WTC11 (cell line): Measurements from ENCODE around the gene PIEZO1. TPM values are rescaled to one million over a fixed set of nuclear protein-coding genes. Genes with fewer than 3 reads are reported as not detected.
A peak's percentile ranks its signal among the peaks of the same experiment; 100 is the strongest.

Source experiments
- ATAC-seq: fragments of 200-7000 bp; cut with Tn5 transposase; 2 replicates; pipeline ENCODE4 v1.10.0; 2021; ENCODE audit warnings: mild to moderate bottlenecking, moderate library complexity
- CTCF ChIA-PET: fragments of 300-600 bp; sonication (Branson Sonifier 250); formaldehyde crosslinking; loops from one replicate; lab custom pipeline; 2021; ENCODE audit warnings: antibody characterized with exemption; lab: Charles Lee
- POLR2A ChIA-PET: fragments of 350-600 bp; sonication (Branson Sonifier 250); formaldehyde crosslinking; loops from one replicate; lab custom pipeline; 2021; ENCODE audit warnings: antibody characterized with exemption; lab: Charles Lee
- DNase-seq: peaks from one replicate; pipeline ENCODE4 v3.0.0; 2021; ENCODE audit warnings: low spot score
- H3K27ac Mint-ChIP-seq: 2 replicates; pipeline ENCODE4 v1.8.0; 2021; ENCODE audit warnings: mixed read lengths
- H3K27me3 Mint-ChIP-seq: 2 replicates; pipeline ENCODE4 v1.8.0; 2021; ENCODE audit warnings: low read depth, mild to moderate bottlenecking, moderate library complexity, mixed read lengths
- H3K36me3 Mint-ChIP-seq: 2 replicates; pipeline ENCODE4 v1.8.0; 2021; ENCODE audit warnings: mixed read lengths
- H3K4me1 Mint-ChIP-seq: 2 replicates; pipeline ENCODE4 v1.8.0; 2022; ENCODE audit warnings: mixed read lengths
- H3K4me3 Mint-ChIP-seq: 2 replicates; pipeline ENCODE4 v1.8.0; 2021; ENCODE audit warnings: mild to moderate bottlenecking, moderate library complexity, mixed read lengths
- H3K9me3 Mint-ChIP-seq: 2 replicates; pipeline ENCODE4 v1.8.0; 2021; ENCODE audit warnings: mixed read lengths
- ATF1 ChIP-seq: sonication (generic); formaldehyde crosslinking; IDR thresholded peaks from 2 replicates; pipeline ENCODE4 v1.8.1; 2023; ENCODE audit warnings: mild to moderate bottlenecking, moderate library complexity, missing genetic modification reagents
- ATF6 ChIP-seq: sonication (generic); formaldehyde crosslinking; IDR thresholded peaks from 2 replicates; pipeline ENCODE4 v1.8.1; 2023; ENCODE audit warnings: mild to moderate bottlenecking, missing genetic modification reagents
- EMX1 ChIP-seq: fragments of 250-450 bp; sonication (Bioruptor Pico); IDR thresholded peaks from 2 replicates; pipeline ENCODE4 v1.8.0; 2021; ENCODE audit warnings: mild to moderate bottlenecking
- ESRRA ChIP-seq: sonication (generic); formaldehyde crosslinking; IDR thresholded peaks from 2 replicates; pipeline ENCODE4 v1.8.1; 2022; ENCODE audit warnings: mild to moderate bottlenecking, missing genetic modification reagents, borderline replicate concordance
- ETV6 ChIP-seq: sonication (generic); formaldehyde crosslinking; IDR thresholded peaks from 2 replicates; pipeline ENCODE4 v1.8.1; 2022; ENCODE audit warnings: mild to moderate bottlenecking, missing genetic modification reagents
- FOXP1 ChIP-seq: sonication (generic); formaldehyde crosslinking; IDR thresholded peaks from 2 replicates; pipeline ENCODE4 v1.8.0; 2022; ENCODE audit warnings: missing genetic modification reagents, mild to moderate bottlenecking, moderate library complexity, borderline replicate concordance
- GTF2I ChIP-seq: fragments of 250-450 bp; sonication (Bioruptor Pico); conservative IDR thresholded peaks from 2 replicates; pipeline ENCODE4 v1.4.0; 2021; ENCODE audit warnings: mild to moderate bottlenecking
- HMGXB4 ChIP-seq: sonication (generic); formaldehyde crosslinking; IDR thresholded peaks from 2 replicates; pipeline ENCODE4 v1.8.1; 2023; ENCODE audit warnings: mild to moderate bottlenecking, moderate library complexity, missing genetic modification reagents
- JUN ChIP-seq: sonication (generic); formaldehyde crosslinking; IDR thresholded peaks from 2 replicates; pipeline ENCODE4 v1.8.0; 2023; ENCODE audit warnings: mild to moderate bottlenecking, missing genetic modification reagents
- KAT7 ChIP-seq: sonication (generic); formaldehyde crosslinking; IDR thresholded peaks from 2 replicates; pipeline ENCODE4 v1.8.1; 2023; ENCODE audit warnings: missing genetic modification reagents, mild to moderate bottlenecking, borderline replicate concordance
- MLX ChIP-seq: sonication (generic); formaldehyde crosslinking; IDR thresholded peaks from 2 replicates; pipeline ENCODE4 v1.8.1; 2023; ENCODE audit warnings: mild to moderate bottlenecking, missing genetic modification reagents, moderate library complexity
- MXD4 ChIP-seq: fragments of 250-450 bp; sonication (Bioruptor Pico); IDR thresholded peaks from 2 replicates; pipeline ENCODE4 v1.8.0; 2021; ENCODE audit warnings: mild to moderate bottlenecking, moderate library complexity, borderline replicate concordance
- MYBL2 ChIP-seq: sonication (generic); formaldehyde crosslinking; IDR thresholded peaks from 2 replicates; pipeline ENCODE4 v1.8.1; 2023; ENCODE audit warnings: mild to moderate bottlenecking, moderate library complexity, missing genetic modification reagents
- NFATC4 ChIP-seq: fragments of 250-450 bp; sonication (Bioruptor Pico); IDR thresholded peaks from 2 replicates; pipeline ENCODE4 v1.9.0; 2021; ENCODE audit warnings: mild to moderate bottlenecking
- PRRX2 ChIP-seq: fragments of 250-450 bp; sonication (Bioruptor Pico); IDR thresholded peaks from 2 replicates; pipeline ENCODE4 v1.8.0; 2021; ENCODE audit warnings: mild to moderate bottlenecking
- RELA ChIP-seq: sonication (generic); formaldehyde crosslinking; IDR thresholded peaks from 2 replicates; pipeline ENCODE4 v1.8.1; 2022; ENCODE audit warnings: missing genetic modification reagents, mild to moderate bottlenecking, borderline replicate concordance
- SOX15 ChIP-seq: fragments of 250-450 bp; sonication (Bioruptor Pico); IDR thresholded peaks from 2 replicates; pipeline ENCODE4 v1.9.0; 2021; ENCODE audit warnings: mild to moderate bottlenecking
- TEAD4 ChIP-seq: sonication (generic); formaldehyde crosslinking; IDR thresholded peaks from 2 replicates; pipeline ENCODE4 v1.8.0; 2022; ENCODE audit warnings: mild to moderate bottlenecking, missing genetic modification reagents
- TP53 ChIP-seq: sonication (generic); formaldehyde crosslinking; IDR thresholded peaks from 2 replicates; pipeline ENCODE4 v1.8.1; 2023; ENCODE audit warnings: mild to moderate bottlenecking, missing genetic modification reagents
- ZBTB21 ChIP-seq: sonication (generic); formaldehyde crosslinking; IDR thresholded peaks from 2 replicates; pipeline ENCODE4 v1.8.1; 2023; ENCODE audit warnings: mild to moderate bottlenecking, missing genetic modification reagents, borderline replicate concordance
- ZNF423 ChIP-seq: fragments of 250-450 bp; sonication (Bioruptor Pico); IDR thresholded peaks from 2 replicates; pipeline ENCODE4 v2.1.2; 2022; ENCODE audit warnings: mild to moderate bottlenecking, moderate library complexity
- total RNA-seq: library from RNA; stranded (reverse); gene quantifications from 3 replicates; pipeline ENCODE4 v1.2.3, GENCODE V29; 2021
- TF ChIP-seq, protein P1 (sequence below): sonication (generic); formaldehyde crosslinking; IDR thresholded peaks from 2 replicates; pipeline ENCODE4 v1.8.1; 2023; ENCODE audit warnings: mild to moderate bottlenecking, missing genetic modification reagents, borderline replicate concordance
- TF ChIP-seq, protein P2 (sequence below): sonication (generic); formaldehyde crosslinking; IDR thresholded peaks from 2 replicates; pipeline ENCODE4 v1.8.0; 2023; ENCODE audit warnings: missing genetic modification reagents

Gene PIEZO1
- total RNA-seq, 1 experiment from 2014 or later = 71.3 TPM

GRCh38 chr16:88692861-88693260 is 92.2 kb downstream of the PIEZO1 start:
- no peak overlapping the region for H3K27ac Mint-ChIP-seq
- no peaks in the 10 kb centered on the region for H3K9me3 Mint-ChIP-seq
- TF ChIP-seq NFATC4 (CRISPR knock-in tag) (no peak), ESRRA (no peak), TP53 (CRISPR knock-in tag) (no peak), FOXP1 (CRISPR knock-in tag) (no peak), ATF1 (CRISPR knock-in tag) (no peak), MLX (CRISPR knock-in tag) (no peak), SOX15 (CRISPR knock-in tag) (no peak), PRRX2 (no peak), TEAD4 (CRISPR knock-in tag) (no peak)
- CTCF ChIA-PET = interaction anchor here (2.7 kb wide), 1 partner anchor 44 kb away, joined by 22 read pairs; no protein-coding TSS in a partner anchor
- peaks cover 3% of the 10 kb centered on the region; the same call in 1 of the 2 replicates for H3K36me3 Mint-ChIP-seq
- H3K27me3 Mint-ChIP-seq = peaks cover 15% of the 10 kb centered on the region
- no peak overlapping the region for H3K4me3 Mint-ChIP-seq
- ATAC-seq (no peak), DNase-seq (no peak)
- POLR2A ChIA-PET = no interaction called here
- peaks cover 6% of the 10 kb centered on the region; the same call in 1 of the 2 replicates for H3K4me1 Mint-ChIP-seq

DNA sequence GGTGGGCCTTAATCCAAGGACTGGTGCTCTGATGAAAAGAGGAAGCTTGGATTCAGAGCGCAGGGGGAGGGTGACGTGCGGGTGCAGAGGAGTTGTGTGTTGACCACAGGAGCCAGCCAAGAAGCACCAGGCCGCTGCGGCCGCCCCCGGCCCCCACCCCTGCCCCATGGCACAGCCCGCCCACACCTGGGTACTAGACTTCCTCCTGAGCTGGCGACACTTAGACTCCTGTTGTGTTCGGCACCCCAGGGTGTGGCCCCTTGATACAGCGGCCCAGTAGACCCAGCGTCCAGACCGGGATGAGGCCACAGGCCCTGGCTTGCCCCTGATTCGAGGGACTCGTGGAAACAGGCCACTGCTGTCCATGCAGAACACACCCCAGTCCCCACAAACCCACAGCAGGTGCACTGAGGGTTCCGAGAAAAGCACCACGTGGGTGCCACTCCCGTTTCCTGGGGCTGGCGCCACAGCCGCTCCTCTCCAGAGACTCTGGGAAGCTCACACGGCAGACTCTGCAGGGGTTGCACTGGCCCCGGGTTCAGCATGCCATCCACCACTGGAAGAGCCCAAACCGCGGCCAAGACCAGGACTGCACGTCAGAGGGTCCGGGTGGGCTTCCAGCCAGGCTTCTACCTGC is 93.0 kb downstream of the PIEZO1 start:
- Mint-ChIP-seq H3K36me3 (no peaks in the 10 kb centered on the region), H3K4me1 (peaks cover 6% of the 10 kb centered on the region; the same call in 1 of the 2 replicates), H3K27ac (no peak overlapping the region), H3K9me3 (no peaks in the 10 kb centered on the region), H3K27me3 (peaks cover 23% of the 10 kb centered on the region), H3K4me3 (no peak overlapping the region)
- CTCF ChIA-PET = interaction anchor here (2.7 kb wide), 1 partner anchor 45 kb away, joined by 22 read pairs; no protein-coding TSS in a partner anchor
- DNase-seq = no peak
- POLR2A ChIA-PET = no interaction called here
- TF ChIP-seq RELA (CRISPR knock-in tag) (no peak), ZNF423 (CRISPR knock-in tag) (no peak), MXD4 (CRISPR knock-in tag) (no peak), ZBTB21 (CRISPR knock-in tag) (no peak), ETV6 (CRISPR knock-in tag) (no peak), GTF2I (CRISPR knock-in tag) (no peak), PRRX2 (no peak), MYBL2 (CRISPR knock-in tag) (no peak), KAT7 (CRISPR knock-in tag) (no peak)
- ATAC-seq = no peak

DNA sequence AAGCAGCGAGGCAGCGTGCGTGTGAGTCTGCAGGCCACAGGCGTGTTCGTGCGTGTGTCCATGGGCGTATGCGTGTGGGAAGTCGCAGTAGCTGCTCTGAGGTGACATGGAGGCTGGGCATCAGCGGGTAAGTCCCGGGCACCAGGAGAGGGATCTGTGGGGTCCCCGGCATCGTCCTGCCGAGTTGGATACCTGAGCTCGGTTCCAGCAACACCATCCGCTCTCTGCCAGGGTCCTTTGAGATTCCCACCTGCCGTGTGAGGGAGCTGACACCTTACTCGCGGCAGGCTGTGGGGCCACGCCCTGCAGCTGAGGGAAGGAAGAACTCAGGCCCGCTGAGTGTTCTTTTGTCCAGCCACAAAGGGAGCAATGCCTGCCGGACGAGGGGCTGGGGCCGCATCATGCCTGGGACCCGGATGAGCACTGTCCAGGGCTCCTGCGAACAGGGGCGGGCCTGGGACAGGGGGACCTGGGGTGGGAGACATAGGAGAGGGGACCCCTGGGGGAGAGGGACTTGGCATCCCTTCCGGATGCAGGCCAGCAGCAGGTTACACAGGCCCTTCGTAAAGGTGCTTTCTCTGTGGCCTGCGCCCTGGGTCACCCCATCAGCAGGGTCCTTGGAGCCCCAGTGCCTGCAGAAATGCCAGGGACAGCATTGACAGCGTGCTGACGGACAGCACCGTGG is 93.7 kb downstream of the PIEZO1 start:
- Mint-ChIP-seq H3K36me3 (no peaks in the 10 kb centered on the region), H3K27ac (peak overlapping the region; percentile 81; the same call in 1 of the 2 replicates), H3K4me1 (peaks cover 6% of the 10 kb centered on the region; the same call in 1 of the 2 replicates), H3K4me3 (no peak overlapping the region), H3K9me3 (no peaks in the 10 kb centered on the region), H3K27me3 (peaks cover 28% of the 10 kb centered on the region)
- ChIA-PET POLR2A (no interaction called here), CTCF (interaction anchor here (0.6 to 0.7 kb wide), 2 partner anchors 46 to 87 kb away, joined by 4 read pairs; no protein-coding TSS in a partner anchor)
- DNase-seq (no peak), ATAC-seq (no peak)
- TF ChIP-seq NFATC4 (CRISPR knock-in tag) = no peak
- no peak for TF ChIP-seq HMGXB4 (CRISPR knock-in tag)
- no peak for TF ChIP-seq ATF6 (CRISPR knock-in tag)
- TF ChIP-seq, protein P1, sequence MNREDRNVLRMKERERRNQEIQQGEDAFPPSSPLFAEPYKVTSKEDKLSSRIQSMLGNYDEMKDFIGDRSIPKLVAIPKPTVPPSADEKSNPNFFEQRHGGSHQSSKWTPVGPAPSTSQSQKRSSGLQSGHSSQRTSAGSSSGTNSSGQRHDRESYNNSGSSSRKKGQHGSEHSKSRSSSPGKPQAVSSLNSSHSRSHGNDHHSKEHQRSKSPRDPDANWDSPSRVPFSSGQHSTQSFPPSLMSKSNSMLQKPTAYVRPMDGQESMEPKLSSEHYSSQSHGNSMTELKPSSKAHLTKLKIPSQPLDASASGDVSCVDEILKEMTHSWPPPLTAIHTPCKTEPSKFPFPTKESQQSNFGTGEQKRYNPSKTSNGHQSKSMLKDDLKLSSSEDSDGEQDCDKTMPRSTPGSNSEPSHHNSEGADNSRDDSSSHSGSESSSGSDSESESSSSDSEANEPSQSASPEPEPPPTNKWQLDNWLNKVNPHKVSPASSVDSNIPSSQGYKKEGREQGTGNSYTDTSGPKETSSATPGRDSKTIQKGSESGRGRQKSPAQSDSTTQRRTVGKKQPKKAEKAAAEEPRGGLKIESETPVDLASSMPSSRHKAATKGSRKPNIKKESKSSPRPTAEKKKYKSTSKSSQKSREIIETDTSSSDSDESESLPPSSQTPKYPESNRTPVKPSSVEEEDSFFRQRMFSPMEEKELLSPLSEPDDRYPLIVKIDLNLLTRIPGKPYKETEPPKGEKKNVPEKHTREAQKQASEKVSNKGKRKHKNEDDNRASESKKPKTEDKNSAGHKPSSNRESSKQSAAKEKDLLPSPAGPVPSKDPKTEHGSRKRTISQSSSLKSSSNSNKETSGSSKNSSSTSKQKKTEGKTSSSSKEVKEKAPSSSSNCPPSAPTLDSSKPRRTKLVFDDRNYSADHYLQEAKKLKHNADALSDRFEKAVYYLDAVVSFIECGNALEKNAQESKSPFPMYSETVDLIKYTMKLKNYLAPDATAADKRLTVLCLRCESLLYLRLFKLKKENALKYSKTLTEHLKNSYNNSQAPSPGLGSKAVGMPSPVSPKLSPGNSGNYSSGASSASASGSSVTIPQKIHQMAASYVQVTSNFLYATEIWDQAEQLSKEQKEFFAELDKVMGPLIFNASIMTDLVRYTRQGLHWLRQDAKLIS = no peak
- no peak for TF ChIP-seq JUN (CRISPR knock-in tag)
- TF ChIP-seq, protein P2, sequence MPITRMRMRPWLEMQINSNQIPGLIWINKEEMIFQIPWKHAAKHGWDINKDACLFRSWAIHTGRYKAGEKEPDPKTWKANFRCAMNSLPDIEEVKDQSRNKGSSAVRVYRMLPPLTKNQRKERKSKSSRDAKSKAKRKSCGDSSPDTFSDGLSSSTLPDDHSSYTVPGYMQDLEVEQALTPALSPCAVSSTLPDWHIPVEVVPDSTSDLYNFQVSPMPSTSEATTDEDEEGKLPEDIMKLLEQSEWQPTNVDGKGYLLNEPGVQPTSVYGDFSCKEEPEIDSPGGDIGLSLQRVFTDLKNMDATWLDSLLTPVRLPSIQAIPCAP (CRISPR knock-in tag) = no peak
- no peak for TF ChIP-seq EMX1
- TF ChIP-seq ZNF423 (CRISPR knock-in tag) = no peak
- no peak for TF ChIP-seq MXD4 (CRISPR knock-in tag)
